Head of caudate nucleus (tissue), 42 donors: ENCODE data around the gene HRAS.

Experiments
- DNase-seq, 42 donors: peaks; one replicate each; pipeline versions ENCODE4 v3.0.0 to v3.0.0-alpha.2; 2020 to 2021; ENCODE audit warnings: mixed read lengths in 7 of 42
- intact Hi-C: fragments of 100-400 bp; cut with DNase I; formaldehyde crosslinking; loops from one replicate; pipeline ENCODE4 v1.15.0; 2022

The HRAS gene

DNA sequence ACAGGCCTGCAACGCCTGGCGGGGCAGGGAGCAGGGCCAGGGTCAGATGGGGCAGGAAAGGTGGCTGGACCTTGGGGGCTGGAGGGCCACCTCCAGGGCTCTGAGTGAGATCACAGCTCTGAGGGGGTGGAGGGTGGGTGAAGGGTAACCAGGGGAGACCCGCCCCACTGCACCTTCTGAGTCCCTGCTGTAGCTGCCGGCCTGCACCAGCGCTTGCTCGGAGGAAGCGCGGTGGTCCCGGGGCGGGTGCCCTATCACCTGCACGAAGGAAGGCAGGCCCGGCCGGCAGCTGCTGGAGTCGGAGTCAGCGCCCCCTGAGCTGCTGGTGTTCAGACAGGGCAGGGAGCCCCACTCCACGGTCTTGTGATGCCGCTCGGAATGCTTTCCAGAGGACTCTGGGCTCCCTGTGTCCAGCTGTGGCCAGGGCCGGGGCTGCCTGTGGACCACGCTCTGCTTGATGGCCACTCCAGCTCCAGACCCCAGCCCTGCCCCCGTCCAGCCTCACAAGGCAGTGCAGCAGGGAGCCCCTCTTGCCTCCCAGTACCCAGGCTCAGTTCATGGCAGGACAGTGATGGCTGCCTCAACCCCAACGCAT is 21.4 kb upstream of the HRAS start:
- no peak for DNase-seq
- intact Hi-C loops = no loop called here

DNA sequence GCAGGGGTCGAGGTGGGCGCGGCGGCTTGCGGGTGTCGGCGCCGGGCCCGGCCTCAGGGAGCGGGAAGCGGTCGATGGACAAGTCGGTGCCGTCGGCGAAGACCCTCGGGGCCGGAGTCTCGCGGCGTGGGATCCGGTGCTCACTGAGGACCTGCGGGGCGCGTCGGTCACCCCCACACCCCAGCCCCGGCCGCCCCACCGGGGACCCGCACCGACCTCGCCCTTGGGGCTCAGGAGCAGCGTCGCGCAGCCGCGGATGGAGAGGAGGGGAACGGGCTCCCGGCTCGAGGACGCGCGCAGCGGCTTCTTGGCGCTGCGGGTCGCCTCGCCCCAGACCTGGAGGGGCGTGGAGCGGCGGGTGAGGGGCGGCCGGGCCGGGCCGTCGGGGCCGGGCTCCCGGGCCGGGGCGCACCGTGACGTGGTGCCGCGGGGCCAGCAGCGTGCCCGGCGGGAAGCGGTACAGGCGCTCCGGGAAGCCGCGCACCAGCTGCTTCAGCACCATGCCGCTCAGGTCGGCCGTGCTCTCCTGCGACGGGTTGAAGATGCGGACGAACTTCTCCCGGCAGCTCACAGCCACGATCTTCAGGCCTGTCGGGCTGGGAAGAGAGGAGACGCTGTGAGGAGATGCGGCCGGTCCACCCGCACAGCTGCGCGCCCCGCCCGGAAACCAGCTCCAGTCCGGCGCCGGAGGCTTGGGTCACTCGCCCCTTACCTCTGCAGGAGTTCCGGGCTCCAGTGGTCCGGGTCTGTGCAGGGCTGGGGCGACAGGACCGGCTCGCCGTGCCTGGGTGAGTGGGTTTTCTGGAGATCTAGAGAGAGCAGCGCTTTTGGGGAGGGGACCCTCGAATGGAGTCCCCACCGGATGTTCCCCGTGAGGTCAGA is 20.6 kb upstream of the HRAS start:
- DNase-seq = peak in 1 of 42 donors; percentile 39
- intact Hi-C loops = no loop called here

DNA sequence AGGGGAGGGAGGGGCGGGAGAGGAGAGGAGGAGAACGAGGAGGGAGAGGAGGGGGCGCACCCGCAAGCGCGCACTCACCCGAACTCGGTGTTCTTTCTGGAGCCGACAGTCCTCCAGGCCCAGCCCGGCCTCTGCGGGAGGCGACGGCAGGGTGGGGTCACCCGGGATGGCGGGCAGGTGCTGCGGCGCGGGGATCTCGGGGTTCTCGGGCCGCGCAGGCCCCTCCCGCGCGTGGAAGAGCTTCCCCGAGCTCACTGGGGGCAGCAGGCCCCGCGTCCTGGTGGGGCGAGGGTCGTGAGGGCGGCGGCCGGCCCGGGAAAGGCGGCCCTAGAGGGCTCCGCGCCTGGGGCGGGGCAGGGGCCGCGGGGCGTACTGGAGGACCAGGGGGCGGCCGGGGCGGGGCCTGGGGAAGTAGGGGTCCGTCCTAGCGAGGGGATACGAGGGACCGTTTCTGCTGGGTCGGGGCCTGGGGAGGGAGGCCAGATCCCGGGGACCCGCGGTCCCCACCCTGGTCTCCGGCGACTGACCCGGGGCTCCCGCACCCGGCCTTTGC is 19.9 kb upstream of the HRAS start:
- intact Hi-C loops = no loop called here
- DNase-seq = no peak

DNA sequence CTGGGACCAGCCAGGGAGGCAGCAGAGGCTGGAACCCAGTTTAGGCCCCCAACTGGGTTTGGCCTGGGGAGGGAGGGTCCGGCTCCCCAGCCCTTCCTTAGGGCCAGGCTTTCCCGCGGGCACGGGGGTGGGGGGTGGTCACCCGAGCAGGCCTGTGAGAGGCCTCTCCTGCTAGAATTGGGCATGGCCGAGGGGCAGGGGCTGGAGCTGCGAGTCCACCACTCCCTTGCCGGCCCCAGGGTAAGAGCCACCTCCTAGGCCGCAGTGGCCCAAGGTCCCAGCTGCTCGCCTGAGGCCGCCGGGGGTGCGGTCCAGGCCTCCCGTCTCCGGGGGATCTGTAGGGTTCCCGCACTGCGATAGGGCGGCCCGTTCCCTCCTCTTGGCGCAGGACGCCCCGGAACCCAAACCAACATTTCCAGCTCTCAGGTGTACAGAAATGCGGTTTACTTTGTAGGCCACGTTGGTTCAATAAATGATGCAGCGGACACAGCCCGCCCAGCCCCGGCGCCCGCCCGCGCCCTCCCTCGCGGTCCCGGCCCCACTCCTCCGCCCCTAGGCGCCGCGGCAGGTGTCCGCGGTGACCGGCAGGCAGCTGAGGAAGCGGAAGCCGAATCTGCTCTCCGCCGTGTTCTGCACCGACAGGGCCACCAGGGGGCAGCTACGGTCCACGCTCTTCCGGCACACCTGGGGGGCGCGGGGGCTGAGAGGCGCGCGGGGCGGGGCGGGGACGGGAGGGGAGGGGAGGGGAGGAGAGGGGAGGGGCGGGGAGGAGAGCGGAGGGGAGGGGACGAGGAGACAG is 19.3 kb upstream of the HRAS start:
- intact Hi-C loops = no loop called here

DNA sequence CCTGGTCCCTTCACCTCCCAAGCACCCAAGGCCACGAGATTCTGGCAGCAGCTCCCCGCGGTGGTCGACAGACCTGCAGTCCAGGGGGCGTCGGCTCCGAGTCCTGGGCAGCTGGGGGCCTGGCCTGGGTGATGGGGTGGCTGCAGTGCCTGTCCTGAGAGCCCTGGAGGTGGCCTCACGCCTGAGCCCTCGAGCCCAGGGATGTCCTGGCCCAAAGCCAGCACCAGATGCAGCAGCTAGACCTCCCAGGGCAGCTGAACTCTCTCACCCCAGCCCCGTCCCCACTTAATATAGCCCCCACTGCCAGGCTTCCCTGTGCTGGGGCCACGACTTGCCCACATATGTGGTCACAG is 18.6 kb upstream of the HRAS start:
- DNase-seq = no peak
- intact Hi-C loops = no loop called here

More for the DNA sequence above, 19.3 kb upstream of the HRAS start:
- peak in 40 of 42 donors; percentile 32 to 82 (median 62) for DNase-seq

DNA sequence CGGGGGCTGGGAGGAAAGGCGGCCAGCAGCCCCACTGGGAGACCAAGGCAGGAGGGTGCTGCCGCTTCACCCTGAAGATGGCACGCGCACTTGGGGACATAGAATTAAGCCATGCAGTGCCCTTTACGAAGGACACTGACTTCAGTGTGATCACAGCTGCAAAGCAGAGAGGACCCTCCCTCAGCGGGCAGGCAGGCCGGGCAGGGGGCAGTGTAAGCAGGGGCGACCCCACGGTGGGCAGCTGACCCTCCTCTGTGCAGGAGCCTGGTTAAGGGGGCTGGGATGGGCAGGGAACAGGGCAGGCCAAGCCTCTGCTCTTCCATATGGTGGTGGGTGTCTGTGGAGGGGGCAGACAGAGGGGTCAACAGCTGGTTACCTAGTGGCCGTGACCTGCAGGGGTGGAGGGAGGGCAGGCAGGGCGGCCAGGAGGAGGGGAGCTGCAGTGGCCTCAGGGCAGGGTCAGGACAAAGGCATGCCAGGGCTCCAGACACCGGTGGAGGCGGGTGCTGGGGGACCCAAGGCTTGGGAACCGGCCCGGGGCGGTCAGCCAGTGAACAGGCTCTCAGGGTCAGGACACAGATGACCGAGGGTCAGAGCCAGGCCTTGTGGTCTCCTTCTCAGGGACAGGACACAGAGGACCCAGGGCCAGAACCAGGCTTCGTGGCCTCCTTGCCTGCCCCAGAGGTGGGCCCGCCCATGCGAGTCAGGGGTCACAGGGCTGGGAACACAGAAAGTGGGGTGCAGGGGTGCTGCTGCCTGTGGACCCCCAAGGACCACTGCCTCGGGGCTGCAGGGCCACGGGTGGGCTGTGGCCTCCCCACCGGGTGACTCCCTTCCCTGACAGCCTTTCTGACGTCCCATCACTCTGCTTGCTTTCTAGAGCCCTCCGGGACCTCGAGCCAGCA is 18.0 kb upstream of the HRAS start:
- DNase-seq = no peak
- intact Hi-C loops = no loop called here

DNA sequence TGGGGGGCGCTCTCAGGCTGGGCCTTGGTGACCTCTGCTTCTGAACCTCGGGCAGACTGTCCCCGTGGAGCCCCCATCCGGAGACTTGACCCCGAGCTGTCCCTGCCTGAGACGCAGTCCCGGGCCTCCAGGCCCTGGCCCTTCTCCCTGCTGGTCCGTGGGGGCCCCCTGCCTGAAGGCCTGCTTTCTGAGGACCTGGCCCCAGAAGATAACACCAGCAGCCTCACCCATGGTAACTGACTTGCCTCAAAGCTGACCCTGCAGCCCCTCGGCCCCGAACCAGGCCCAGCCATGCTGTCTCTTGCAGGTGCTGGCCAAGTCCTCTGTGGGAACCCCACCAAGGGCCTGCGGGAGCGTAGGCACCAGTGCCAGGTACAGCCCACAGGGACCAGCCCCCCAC is 16.2 kb upstream of the HRAS start:
- no peak for DNase-seq
- intact Hi-C loops = no loop called here

DNA sequence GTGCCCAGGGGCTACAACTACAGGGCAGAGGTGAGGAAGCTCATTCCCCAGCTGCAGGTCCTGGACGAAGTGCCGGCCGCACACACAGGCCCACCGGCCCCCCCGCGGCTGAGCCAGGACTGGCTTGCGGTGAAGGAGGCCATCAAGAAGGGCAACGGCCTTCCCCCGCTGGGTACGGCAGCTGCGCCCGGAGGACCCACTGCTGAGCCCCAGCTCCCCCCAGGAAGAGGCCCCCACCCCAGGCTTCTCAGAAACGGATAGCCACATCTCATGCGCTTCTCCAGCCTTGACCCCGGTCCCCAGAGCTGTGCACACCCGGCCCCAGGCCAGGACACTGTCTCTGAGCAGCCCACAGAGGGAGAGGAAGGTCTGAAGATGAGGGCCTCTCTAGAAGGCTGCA is 15.8 kb upstream of the HRAS start:
- intact Hi-C loops = no loop called here
- no peak for DNase-seq

DNA sequence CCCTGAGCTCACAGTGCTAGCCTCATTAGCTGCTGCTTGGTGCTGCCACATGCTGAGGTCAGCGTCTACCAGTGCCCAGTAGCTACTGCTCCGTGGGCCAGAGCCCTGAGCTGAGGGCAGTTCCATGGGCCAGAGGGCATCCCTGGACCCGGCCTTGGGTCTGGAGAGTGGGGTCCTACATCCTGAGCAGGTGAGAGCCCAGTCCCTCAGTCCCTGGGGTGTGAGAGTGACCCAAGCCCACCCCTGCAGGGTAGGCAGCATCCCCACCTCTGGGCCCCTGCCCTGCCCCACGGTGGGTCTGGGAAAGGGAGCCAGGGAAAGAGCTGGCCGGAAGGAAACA is 15.3 kb upstream of the HRAS start:
- intact Hi-C loops = no loop called here

DNA sequence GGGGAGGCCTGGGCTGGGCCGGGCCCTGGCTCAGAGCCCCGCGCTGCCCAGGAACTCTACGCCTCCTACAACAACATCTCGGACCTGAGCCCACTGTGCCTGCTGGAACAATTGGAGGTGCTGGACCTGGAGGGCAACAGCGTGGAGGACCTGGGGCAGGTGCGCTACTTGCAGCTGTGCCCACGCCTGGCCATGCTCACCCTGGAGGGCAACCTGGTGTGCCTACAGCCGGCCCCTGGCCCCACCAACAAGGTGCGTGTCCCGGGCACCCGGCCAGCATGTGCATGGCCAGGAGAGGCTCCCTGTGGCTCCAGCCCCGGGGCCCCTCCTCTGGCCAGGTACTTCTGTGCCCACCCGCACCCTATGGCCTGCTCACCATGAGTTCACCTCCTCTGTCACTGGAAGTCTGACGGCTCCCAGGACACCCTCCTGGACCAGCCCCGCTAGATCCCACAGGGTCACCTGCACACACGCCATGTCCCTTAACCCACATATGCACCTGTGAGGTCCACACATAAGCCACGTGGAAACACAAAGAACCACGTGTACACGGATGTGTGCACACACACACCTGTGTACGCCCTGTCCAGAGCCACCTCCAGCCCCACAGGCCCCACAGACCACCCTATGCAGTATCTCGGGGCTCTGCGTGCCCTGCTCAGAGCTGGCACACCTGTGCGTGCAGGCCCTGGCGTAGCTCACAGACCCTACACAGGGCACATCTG is 14.8 kb upstream of the HRAS start:
- no peak for DNase-seq
- intact Hi-C loops = no loop called here

More for the DNA sequence above, 15.3 kb upstream of the HRAS start:
- DNase-seq = no peak

DNA sequence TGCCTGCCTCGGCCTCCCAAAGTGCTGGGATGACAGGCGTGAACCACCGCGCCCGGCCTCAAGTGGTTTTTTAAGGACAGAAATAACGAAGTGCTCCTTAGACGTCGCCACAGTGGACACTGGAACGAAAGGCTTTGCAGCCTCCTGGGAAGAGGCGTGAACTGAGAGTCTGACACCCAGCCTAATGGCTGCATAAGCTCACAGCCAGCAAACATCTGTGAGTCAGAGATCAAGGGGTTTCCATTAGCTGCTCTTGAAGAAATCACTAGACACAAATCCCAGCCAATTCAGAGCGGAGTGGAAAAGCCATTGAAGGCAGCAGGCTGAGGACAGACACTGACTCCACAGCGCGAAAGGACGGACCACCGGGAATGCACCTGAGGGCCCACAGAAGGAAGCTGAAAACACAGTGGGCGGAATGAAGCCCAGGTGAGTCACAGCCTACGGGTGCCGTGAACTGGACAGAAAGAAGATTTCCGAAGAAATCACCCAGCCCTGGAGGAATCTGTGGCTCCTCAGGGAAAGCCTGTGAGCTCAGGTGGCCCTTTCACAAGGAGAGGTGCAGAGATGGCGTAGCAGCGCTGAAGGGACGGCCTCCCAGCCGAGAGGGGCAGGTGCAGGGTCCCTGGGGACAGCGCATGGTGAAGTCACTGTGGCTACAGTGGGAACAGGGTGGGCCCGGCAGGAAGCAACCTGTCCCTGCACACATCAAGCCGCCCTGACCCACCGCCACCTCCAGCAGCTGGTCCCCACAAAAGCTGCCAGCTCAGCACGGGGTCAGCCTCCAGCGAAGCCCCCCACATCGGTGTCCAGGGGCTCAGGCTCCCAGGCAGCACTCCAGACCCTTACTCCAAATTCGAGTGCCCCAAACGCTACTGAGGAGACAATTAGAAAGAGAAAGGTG is 13.6 kb upstream of the HRAS start:
- no peak for DNase-seq
- intact Hi-C loops = no loop called here

DNA sequence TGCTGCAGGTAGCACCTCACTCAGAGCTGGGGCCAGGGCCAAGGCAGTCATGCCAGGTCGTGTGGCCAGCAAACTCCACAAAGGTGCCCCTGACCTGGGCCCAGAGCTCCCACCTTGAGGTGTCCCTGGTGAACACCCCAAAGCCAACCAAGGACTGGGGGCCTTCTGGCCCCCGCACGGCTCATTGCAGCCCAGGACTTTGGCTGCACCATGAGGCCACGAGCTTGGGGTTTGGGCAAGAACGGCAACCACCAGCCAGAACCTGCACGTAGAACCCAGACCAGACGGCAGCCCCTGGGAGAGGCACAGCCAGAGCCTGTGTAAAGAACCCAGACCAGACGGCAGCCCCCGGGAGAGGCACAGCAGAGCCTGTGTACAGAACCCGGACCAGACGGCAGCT is 9.8 kb upstream of the HRAS start:
- no peak for DNase-seq
- intact Hi-C loops = no loop called here

DNA sequence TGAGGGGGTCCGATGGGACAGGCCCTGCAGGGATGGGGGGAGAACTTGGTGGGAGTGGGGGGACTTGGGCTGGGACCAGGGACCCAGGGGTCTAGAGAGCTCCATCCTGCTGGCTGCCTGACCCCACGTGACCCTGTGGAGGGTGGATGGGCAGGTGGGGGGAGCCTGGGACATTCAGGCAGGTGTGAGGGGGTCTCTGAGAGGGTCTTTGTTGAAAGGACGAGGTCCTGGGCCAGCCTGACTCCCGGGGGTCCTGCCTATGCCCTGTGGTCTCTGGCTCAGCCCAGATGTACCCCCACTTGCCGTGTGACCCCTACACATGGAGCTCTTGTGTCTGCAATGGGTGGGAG is 9.4 kb upstream of the HRAS start:
- intact Hi-C loops = no loop called here
- DNase-seq = no peak

DNA sequence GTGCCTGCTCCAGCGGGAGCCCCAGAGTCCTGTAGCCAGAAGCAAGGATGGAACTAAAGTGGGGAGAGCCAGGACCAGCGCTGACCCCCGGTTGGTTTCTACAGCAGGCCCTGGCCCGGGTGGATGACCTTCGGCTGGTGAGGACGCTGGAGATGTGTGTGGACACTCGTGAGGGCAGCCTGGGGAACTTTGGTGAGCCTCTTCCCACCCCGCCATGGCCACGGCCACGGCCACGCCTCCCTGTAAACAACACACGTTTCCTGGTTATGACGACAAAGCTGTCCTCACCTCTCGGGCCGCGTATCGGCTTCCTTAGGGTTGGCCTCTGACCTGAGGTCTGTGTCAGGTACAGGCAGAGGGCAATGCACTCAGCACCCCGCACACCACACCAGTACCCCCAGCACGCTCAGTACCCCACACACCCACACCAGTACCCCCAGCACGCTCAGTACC is 6.1 kb upstream of the HRAS start:
- DNase-seq = no peak
- intact Hi-C loops = no loop called here

DNA sequence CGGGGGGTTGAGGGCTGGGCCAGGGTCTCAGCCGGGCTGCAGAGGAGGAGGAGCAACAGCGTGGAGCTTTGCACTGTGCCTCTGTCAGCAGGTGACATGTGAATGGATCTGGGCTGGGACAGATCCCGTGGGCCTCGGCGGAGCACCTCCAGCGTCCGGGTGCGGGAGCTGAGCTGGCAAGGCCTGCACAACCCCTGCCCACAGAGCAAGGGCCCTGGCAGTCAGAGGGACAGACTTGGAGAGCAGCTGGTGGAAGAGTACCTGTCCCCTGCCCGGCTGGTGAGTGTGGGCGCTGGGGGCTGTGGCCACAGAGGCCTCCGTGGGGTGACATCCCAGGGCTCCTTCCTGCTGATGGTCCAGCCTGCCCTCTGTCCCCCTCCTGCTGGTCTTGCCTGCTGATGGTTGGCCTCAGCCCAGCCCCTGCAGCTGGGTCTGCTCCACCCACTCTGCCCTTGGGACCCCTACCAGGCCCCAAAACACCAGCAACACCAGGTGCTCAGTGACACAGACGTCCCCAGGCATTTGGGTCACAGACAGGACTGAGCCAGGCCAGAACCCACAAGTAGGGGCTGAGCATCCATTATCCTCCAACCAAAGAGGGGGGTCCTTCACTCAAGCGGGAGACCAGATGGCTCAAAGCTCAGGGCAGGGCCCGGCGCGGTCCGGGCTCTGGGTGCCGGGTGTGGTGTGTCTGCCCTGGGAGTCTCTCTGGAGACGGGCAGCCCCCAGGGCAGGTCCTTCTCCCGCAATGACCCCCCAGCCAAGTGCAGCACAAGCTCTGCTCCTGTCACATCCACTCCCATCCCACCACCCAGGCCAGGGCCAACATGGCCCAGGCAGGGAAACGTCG is 5.4 kb upstream of the HRAS start:
- intact Hi-C loops = no loop called here

DNA sequence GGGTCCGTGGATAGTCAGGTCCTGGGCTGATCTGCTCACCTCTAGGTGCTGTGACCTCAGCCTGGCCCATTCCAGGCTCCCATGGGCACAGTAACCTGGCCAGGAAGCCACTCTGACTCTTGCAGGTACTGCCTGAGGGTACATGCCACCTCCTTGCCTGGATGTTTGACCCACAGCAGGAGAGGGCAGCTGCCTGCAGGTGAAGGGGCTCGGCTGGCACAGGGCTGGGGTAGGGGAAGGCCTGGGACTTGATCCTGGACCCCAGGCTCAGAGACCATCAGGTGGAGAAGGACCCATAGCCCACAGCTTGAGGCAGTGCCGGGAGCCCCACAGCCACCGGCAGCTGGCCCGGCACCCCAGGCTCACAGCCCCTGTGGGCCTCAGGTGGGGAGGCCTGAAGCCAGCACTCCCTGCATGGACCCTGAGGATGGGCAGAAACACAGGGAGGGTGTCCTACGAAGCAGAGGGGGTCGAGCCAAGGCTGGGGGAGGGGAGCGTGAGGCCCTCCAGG is 4.7 kb upstream of the HRAS start:
- intact Hi-C loops = no loop called here
- DNase-seq = peak in 1 of 42 donors; percentile 1

More for the DNA sequence above, 5.4 kb upstream of the HRAS start:
- peak in 1 of 42 donors; percentile 6 for DNase-seq
